NCI-H128 (cell line): ENCODE measurements around the gene SLC25A24.
A peak's percentile ranks its signal among the peaks of the same experiment; 100 is the strongest.
"Not testable (repeated sequence)": the region's sequence is repeated elsewhere in the genome, so short reads cannot be mapped to it uniquely, and the experiment has no call there.

Experiments used
- DNase-seq: peaks from one replicate; lab custom pipeline; 2025; ENCODE audit not compliant: unreplicated experiment; lab: John Stamatoyannopoulos, UW

SLC25A24 gene

GRCh38 chr1:108140936-108141335 is 59.2 kb downstream of the SLC25A24 start:
- no peak for DNase-seq

- no peak for DNase-seq
Measured at GRCh38 chr1:108140177-108140576, 60.0 kb downstream of the SLC25A24 start.

DNA sequence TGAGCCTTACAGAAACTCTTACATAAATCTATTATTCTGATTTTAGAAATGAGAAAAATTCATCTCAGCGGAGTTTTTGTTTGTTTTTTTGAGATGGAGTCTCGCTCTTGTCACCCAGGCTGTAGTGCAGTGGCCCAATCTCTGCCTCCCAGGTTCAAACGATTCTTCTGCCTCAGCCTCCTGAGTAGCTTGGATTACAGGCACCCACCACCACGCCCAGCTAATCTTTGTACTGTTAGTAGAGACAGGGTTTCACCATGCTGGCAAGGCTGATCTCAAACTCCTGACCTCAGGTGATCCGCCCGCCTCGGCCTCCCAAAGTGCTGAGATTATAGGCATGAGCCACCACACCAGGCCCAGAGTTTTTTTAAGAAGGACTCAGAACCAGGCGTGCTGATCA is 60.6 kb downstream of the SLC25A24 start:
- not testable (repeated sequence) for DNase-seq

GRCh38 chr1:108133148-108133547 is 67.0 kb downstream of the SLC25A24 start:
- not testable (repeated sequence) for DNase-seq

DNA sequence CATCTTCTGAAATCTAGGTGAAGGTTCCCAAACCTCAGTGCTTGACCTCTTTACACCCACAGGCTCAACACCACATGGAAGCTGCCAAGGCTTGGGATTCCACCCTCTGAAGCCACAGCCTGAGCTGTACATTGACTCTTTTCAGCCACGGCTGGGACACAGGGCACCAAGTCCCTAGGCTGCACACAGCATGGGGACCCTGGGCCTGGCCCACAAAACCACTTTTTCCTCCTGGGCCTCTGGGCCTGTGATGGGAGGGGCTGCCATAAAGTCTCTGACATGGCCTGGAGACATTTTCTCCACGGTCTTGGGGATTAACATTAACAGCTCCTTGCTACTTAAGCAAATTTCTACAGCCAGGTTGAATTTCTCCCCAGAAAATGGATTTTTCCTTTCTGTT is 67.8 kb downstream of the SLC25A24 start:
- DNase-seq, result not testable (repeated sequence)

- not testable (repeated sequence) for DNase-seq
Measured at GRCh38 chr1:108131281-108131680, 68.9 kb downstream of the SLC25A24 start.

DNA sequence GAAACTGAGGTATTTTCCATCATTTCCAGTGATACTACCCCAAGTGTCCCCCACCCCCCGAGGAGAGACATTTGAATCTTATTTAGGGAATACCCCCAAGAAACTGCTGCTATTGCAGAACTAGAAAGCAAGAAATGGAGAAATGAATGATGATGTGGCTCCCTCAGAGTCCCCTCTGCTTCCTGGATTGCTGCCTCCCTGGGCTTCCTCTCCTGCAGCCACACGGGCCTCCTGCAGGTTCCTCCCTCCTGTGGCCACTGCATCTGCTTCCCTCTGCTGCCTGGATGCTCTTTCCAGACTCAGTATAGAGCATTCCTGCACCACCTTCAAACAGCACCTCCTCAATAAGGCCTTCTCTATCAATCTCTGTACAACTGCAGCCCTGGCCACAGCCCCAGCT is 69.3 kb downstream of the SLC25A24 start:
- no peak for DNase-seq

GRCh38 chr1:108129999-108130398 is 70.1 kb downstream of the SLC25A24 start:
- DNase-seq, result no peak

- peak; percentile 47 for DNase-seq
Measured at GRCh38 chr1:108125312-108126138, 74.6 kb downstream of the SLC25A24 start.

DNA sequence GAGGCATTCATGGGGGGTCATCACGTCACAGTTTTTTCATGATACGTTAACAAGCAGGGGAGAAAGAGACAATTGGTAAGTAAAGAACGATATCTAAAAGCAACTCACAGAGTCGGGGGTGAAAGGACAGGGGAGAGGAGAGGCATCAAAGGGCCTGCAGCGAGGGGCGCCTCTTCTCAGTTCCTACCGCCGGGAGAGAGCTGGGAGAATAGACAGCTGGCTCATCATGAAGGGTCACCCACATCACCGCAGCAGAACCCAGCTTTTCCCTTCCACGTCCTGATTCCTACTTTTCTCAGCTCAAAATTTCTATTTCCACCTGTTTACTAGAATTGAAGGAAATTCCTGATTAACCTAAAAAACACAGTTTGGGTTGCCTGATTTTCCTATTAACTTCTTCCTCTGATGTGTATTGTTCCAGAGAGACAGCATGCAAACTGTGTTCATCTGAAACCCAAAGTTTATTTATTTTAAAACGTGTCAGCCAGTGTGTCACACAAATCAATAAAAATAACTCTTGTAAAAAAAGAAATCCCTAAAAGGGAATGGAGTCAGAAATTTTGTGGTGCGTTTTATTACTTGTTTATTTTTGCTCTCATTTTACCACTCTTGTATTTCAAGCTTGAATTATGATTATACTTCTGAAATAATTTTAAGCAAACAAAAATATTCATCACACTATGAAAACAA is 75.4 kb downstream of the SLC25A24 start:
- no peak for DNase-seq

GRCh38 chr1:108124023-108124422 is 76.1 kb downstream of the SLC25A24 start:
- no peak for DNase-seq

DNA sequence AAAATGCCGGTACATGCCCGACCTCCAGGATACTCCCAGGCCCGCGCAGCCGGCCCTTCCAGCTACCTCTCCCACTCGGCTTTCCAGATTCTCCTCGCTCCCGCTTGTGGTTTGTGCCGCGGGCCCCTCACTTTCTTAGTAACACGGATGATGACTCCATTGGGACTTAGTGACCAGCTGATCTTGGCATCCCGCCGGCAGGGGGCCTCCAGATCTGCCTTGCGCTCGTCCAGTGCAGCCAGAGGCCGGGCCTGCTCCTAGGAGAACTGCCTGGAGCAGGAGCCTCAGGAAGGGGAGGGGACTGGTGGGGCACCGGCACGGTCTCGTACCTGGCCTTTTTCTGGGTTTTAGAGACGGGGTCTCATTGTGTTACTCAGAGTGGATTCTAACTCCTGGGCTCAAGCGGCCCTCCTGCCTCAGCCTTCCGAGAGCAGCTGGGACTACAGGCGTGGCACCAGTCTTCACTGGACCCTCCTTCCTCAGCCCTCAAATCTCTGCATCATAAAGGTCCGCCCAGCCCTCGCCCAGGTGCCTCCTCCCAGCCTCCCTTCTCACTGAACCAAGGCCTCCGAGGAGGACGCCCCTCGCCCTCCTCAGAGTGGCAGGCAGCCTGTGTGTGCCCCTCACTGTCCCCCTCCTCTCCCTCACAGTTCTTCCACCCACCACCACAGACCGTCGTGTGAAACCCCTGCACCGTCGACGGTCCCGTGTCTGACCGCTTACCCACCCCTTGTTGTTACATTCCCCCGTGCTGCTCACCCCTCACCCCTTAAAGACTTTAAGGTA is 78.6 kb downstream of the SLC25A24 start:
- DNase-seq, result no peak

- no peak for DNase-seq
Measured at GRCh38 chr1:108120163-108120562, 80.0 kb downstream of the SLC25A24 start.

DNA sequence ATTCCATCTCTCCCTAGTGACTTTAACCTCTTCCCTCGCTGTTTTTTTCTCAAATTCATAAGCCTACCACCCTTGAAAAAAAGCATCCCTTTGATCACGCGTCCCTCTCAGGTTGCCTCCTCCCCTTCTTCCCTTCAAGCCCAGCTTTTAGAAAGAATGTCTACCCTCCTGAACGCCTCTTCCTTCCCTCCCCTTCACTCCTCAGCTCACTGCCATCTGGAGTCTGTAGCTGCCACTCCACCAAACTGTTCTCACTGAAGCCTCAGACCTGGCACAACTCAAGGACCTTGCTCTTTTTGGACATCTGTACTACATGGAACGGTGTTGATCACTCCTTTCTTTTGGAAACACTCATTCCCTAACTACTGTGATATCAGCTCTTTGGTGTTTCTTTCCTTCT is 80.6 kb downstream of the SLC25A24 start:
- DNase-seq, result no peak

GRCh38 chr1:108117945-108118902 is 81.9 kb downstream of the SLC25A24 start:
- DNase-seq, result no peak

- DNase-seq, result no peak
Measured at GRCh38 chr1:108117237-108117636, 82.9 kb downstream of the SLC25A24 start.

GRCh38 chr1:108114033-108114599 is 86.0 kb downstream of the SLC25A24 start:
- DNase-seq, result no peak

DNA sequence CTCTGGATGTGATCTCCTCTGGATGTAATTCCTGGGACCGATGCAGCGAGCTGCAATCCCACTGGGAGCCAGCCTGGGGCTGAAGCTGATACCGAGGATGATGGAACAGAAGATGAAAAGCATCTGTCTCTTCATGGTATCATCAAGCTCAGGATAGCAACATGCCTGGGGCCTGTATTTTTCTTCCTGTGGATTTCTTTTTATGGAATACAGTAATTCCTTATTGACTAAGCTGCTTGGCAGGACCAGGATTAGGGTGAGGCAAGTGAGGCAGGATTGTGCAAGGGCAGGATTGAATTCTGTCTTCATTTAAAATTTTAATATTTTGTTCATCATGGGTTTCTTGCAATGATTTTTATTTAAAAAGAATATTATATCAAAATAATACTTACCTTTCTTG is 86.6 kb downstream of the SLC25A24 start:
- no peak for DNase-seq

DNA sequence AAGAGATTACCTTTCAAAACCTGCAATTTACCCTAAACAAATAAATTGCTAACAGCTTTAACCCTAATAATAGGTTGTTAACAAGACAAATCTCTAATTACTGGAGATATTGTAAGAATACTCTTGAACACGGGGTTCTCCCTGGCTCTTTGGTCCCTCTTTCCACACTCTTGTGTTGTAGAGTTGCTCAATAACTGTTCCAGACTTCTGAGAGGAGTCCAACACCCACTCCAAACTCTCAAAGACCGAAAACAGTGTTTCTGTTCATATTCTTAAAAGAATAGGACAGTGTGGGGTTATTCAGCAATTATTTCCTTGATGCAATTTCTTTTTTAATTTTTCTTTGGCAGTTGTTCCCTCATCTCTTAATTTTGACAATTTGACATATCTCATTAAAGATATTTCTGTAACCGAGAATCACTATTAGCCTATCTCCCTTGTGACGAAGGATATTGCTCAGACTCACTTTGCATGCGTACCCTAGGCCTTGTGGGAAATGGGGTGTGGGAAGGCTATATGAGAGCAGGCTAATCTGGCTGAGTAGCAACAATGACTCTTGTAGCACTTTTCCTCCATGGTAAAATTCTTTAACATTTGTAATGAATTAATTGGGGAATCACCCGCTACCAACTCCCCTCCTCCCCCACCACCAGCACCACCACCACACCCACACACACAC is 90.7 kb downstream of the SLC25A24 start:
- DNase-seq, result no peak

DNA sequence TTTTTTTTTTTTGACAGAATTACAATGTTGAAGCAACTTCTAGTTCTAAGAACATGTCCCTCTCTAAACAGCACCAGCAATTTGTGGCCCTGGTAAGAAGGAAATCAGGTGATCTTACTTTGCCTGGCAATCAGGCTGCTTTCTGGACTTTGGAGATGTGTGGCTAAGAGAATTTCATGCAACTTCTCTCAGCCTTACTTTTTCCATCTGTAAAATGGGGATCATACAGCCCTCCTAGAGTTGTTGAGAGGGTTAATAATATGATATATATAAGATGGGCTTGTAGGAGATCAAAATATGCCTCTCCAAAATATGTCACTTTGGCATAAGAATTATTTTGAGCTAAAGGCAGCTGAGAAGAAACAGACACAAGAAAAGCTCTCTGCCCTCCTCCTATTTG is 92.0 kb downstream of the SLC25A24 start:
- no peak for DNase-seq
